Upper lobe of left lung (tissue), 6 donors: Measurements from ENCODE around the gene NCMAP. TPM values are rescaled to one million over a fixed set of nuclear protein-coding genes. Genes with fewer than 3 reads are reported as not detected.

Experiments
- ATAC-seq, 2 donors: fragments of 200-7000 bp; cut with Tn5 transposase; one replicate each; pipeline ENCODE4 v1.9.1; 2022; ENCODE audit warnings: mild to moderate bottlenecking in 2 of 2, moderate library complexity in 2 of 2; ENCODE audit not compliant: low FRiP score in 2 of 2
- DNase-seq, 2 donors: peaks; one replicate each; pipeline ENCODE4 v3.0.0-alpha.2; 2019 to 2020
- H3K27ac ChIP-seq, 4 donors: fragments of 200-600 bp; sonication (generic); one replicate each; pipeline ENCODE4 v1.5.1; 2016 to 2019
- H3K27me3 ChIP-seq, 4 donors: fragments of 200-600 bp; sonication (generic); one replicate each; pipeline ENCODE4 v1.5.1; 2017 to 2019
- H3K36me3 ChIP-seq, 4 donors: fragments of 200-600 bp; sonication (generic); one replicate each; pipeline ENCODE4 v1.5.1; 2016 to 2019
- H3K4me1 ChIP-seq, 4 donors: fragments of 200-600 bp; sonication (generic); one replicate each; pipeline ENCODE4 v1.5.1; 2018 to 2019
- H3K4me3 ChIP-seq, 4 donors: fragments of 200-600 bp; sonication (generic); one replicate each; pipeline ENCODE4 v1.5.1; 2017 to 2019; ENCODE audit warnings: mild to moderate bottlenecking in 2 of 4, moderate library complexity in 1 of 4
- H3K9me3 ChIP-seq, 4 donors: fragments of 200-600 bp; sonication (generic); one replicate each; pipeline ENCODE4 v1.5.1; 2018 to 2019
- CTCF ChIP-seq, 6 experiments: fragments of 450-650 bp in 4 of 6; fragments of 200-600 bp in 2 of 6; sonication (generic) in 2 of 6; IDR thresholded peaks; one replicate each; pipeline ENCODE4 v1.5.1; 2016 to 2019; ENCODE audit warnings: antibody characterized with exemption in 6 of 6
- EP300 ChIP-seq, 4 donors: sonication (generic); formaldehyde crosslinking; IDR thresholded peaks; one replicate each; pipeline ENCODE4 v1.5.1; 2017; ENCODE audit warnings: antibody characterized with exemption in 4 of 4, control low read depth in 2 of 4
- POLR2A ChIP-seq, 4 donors: fragments of 450-650 bp; IDR thresholded peaks; one replicate each; pipeline ENCODE4 v1.5.1; 2016 to 2017; ENCODE audit warnings: antibody characterized with exemption in 4 of 4, mild to moderate bottlenecking in 2 of 4
- POLR2AphosphoS5 ChIP-seq, 2 donors: sonication (generic); formaldehyde crosslinking; IDR thresholded peaks; one replicate each; pipeline ENCODE4 v1.5.1; 2017; ENCODE audit warnings: antibody characterized with exemption in 2 of 2
- WGBS, 2 donors: methylation state at CpG; one replicate each; pipeline ENCODE4 v1.1.5; 2017 to 2018; 5-methylcytosine and 5-hydroxymethylcytosine counted together
- total RNA-seq, 6 donors: library from RNA; depleted of rRNA in 4 of 6; stranded (reverse); fragments of >200 nt in 4 of 6; gene quantifications; one replicate each; pipeline versions ENCODE4 v1.1.0 to v1.2.1, GENCODE V29; 2016 to 2021
- donor health status: DM: no; HTN: no; CAD: no; lungs with moderate emphysema.
- donor health status: DM: no; HTN: yes; CAD: no; lungs with severe emphysema.

Gene NCMAP
- total RNA-seq, 6 donors from 2014 or later: 3.3 to 12.8 (median 7.3) TPM

DNA sequence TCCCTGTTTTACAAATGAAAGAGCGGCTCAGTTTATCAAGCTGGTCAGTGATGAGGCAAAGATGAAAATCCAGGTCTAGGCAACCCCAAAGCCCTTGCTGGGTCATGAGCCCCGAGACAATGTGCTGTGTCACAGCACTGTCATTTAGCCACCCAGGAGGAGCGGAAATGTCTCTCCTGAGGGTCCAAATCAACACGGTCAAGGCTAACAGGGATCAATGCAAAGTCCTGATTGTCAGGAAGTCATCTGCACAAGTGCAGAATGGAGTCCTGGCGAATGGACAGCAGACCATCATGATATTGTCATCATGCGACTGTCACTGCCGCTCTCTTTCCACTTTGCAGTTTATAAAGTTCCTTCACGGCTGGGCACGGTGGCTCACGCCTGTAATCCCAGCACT lies 30.2 kb downstream of the NCMAP start:
- DNase-seq (no peak), ATAC-seq (no peak)
- WGBS, 2 donors: 83 to 86% methylated on average over 10 of the region's 10 CpGs
- no peak for TF ChIP-seq POLR2A (IDR thresholded peaks at IDR 0.05)
- no peak for TF ChIP-seq EP300 (IDR thresholded peaks at IDR 0.05)
- TF ChIP-seq CTCF (IDR thresholded peaks at IDR 0.05): no peak
- no peak for TF ChIP-seq POLR2AphosphoS5 (IDR thresholded peaks at IDR 0.05)
- H3K36me3 ChIP-seq: no peaks in the 10 kb centered on the region
- no peak overlapping the region for H3K27ac ChIP-seq
- H3K9me3 ChIP-seq: no peaks in the 10 kb centered on the region
- no peaks in the 10 kb centered on the region for H3K4me1 ChIP-seq
- H3K27me3 ChIP-seq: no peaks in the 10 kb centered on the region
- H3K4me3 ChIP-seq: no peak overlapping the region

DNA sequence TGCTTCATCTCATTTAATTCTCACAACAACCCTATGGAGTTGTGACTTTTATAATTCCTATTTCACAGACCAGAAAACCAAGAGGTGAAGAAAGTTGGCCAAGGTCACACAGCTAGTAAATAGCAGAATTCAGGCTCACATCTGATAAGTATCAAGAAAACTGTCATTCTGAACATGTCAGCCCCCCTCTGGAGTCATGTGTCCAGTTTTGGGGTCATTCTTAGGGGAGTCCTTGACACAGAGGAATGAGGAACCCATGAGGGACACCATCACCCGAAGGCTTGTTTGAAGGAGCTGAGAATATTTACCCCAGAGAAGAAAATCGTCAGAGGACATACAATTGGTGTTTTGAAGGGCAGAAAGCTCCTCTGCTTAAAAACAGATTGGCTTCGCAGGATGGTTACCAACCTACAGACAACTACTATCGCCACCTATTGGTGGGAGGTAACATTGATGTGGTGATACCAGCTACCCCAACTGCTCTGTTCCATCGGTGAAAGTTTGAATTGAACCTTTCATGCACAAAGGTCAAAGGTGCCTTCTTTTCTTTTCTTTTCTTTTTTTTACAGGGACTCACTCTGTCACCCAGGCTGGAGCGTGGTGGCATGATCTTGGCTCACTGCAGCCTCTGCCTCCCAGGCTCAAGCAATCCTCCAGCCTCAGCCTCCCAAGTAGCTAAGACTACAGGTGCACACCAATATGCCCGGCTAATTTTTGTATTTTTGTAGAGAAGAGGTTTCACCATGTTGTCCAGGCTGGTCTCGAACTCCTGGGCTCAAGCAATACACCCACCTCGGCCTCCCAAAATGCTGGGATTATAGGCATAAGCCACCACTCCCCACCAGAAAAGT lies 31.3 kb downstream of the NCMAP start:
- H3K36me3 ChIP-seq: no peaks in the 10 kb centered on the region
- no peaks in the 10 kb centered on the region for H3K9me3 ChIP-seq
- 22 to 28% methylated on average over 9 of the region's 9 CpGs for WGBS, 2 donors
- TF ChIP-seq CTCF (IDR thresholded peaks at IDR 0.05): peak; percentile 61 to 85 (median 72)
- no peak for TF ChIP-seq EP300 (IDR thresholded peaks at IDR 0.05)
- DNase-seq (peak in 1 of 2 donors; percentile 46), ATAC-seq (peak in 1 of 2 donors; percentile 68)
- H3K4me1 ChIP-seq: no peaks in the 10 kb centered on the region
- no peak overlapping the region for H3K27ac ChIP-seq
- no peak overlapping the region for H3K4me3 ChIP-seq
- no peaks in the 10 kb centered on the region for H3K27me3 ChIP-seq

- no peak for ATAC-seq
- H3K4me3 ChIP-seq: no peak overlapping the region
- DNase-seq: no peak
- H3K36me3 ChIP-seq: no peaks in the 10 kb centered on the region
- no peak overlapping the region for H3K27ac ChIP-seq
- H3K9me3 ChIP-seq: no peaks in the 10 kb centered on the region
- WGBS, 2 donors: 74% methylated on average over 5 of the region's 5 CpGs
- H3K4me1 ChIP-seq: no peaks in the 10 kb centered on the region
- no peaks in the 10 kb centered on the region for H3K27me3 ChIP-seq
- TF ChIP-seq EP300 (IDR thresholded peaks at IDR 0.05) (no peak), POLR2A (IDR thresholded peaks at IDR 0.05) (no peak), CTCF (IDR thresholded peaks at IDR 0.05) (no peak), POLR2AphosphoS5 (IDR thresholded peaks at IDR 0.05) (no peak)
These were observed 32.7 kb downstream of the NCMAP start for GRCh38 chr1:24588573-24588972.

GRCh38 chr1:24589200-24589599 lies 33.3 kb downstream of the NCMAP start:
- ATAC-seq (no peak), DNase-seq (no peak)
- WGBS, 2 donors: 71 to 73% methylated on average over 3 of the region's 3 CpGs
- Histone ChIP-seq H3K27ac (no peak overlapping the region), H3K4me1 (no peaks in the 10 kb centered on the region), H3K36me3 (no peaks in the 10 kb centered on the region), H3K27me3 (no peaks in the 10 kb centered on the region), H3K9me3 (no peaks in the 10 kb centered on the region), H3K4me3 (no peak overlapping the region)
- TF ChIP-seq EP300 (IDR thresholded peaks at IDR 0.05) (no peak), POLR2A (IDR thresholded peaks at IDR 0.05) (no peak), CTCF (IDR thresholded peaks at IDR 0.05) (no peak), POLR2AphosphoS5 (IDR thresholded peaks at IDR 0.05) (no peak)

- no peak for DNase-seq
- Histone ChIP-seq H3K4me1 (no peaks in the 10 kb centered on the region), H3K9me3 (no peaks in the 10 kb centered on the region), H3K36me3 (no peaks in the 10 kb centered on the region), H3K27me3 (no peaks in the 10 kb centered on the region), H3K4me3 (no peak overlapping the region), H3K27ac (no peak overlapping the region)
- TF ChIP-seq EP300 (IDR thresholded peaks at IDR 0.05): no peak
- no peak for TF ChIP-seq POLR2A (IDR thresholded peaks at IDR 0.05)
- TF ChIP-seq CTCF (IDR thresholded peaks at IDR 0.05): no peak
- no peak for TF ChIP-seq POLR2AphosphoS5 (IDR thresholded peaks at IDR 0.05)
- 78 to 82% methylated on average over 3 of the region's 3 CpGs for WGBS, 2 donors
- no peak for ATAC-seq
These were observed 35.9 kb downstream of the NCMAP start for GRCh38 chr1:24591781-24592180.
